K562 (cell line): ENCODE data around the gene SSH3. TPM values are rescaled to one million over a fixed set of nuclear protein-coding genes. Genes with fewer than 3 reads are reported as not detected.

Experiments
- ATF3 ChIP-seq, 2 experiments: fragments of 450-650 bp in 1 of 2; sonication (generic) in 1 of 2; formaldehyde crosslinking in 1 of 2; IDR thresholded peaks in 1 of 2; conservative IDR thresholded peaks in 1 of 2; 2 replicates each; pipeline versions ENCODE4 v1.6.1 to v1.8.1; 2016 to 2023; ENCODE audit warnings: mild to moderate bottlenecking in 2 of 2, moderate library complexity in 2 of 2, inconsistent platforms in 1 of 2, missing genetic modification reagents in 1 of 2
- CLOCK ChIP-seq: fragments of 250-450 bp; sonication (Bioruptor Pico); IDR thresholded peaks from 2 replicates; pipeline ENCODE4 v1.4.0; 2020; ENCODE audit warnings: mild to moderate bottlenecking, moderate library complexity, borderline replicate concordance
- E2F6 ChIP-seq, 2 experiments: IDR thresholded peaks; 2 replicates each; pipeline ENCODE4 v1.6.1; 2011; ENCODE audit warnings: borderline replicate concordance in 1 of 2, control low read depth in 1 of 2, low read depth in 1 of 2, low read length in 1 of 2, mild to moderate bottlenecking in 1 of 2, mixed read lengths in 1 of 2, moderate library complexity in 1 of 2; ENCODE audit not compliant: insufficient read depth in 1 of 2, insufficient read length in 1 of 2, poor library complexity in 1 of 2, severe bottlenecking in 1 of 2; ENCODE audit errors: extremely low read depth in 1 of 2
- FOXP4 ChIP-seq: sonication (generic); formaldehyde crosslinking; IDR thresholded peaks from 2 replicates; pipeline ENCODE4 v1.8.0; 2022; ENCODE audit warnings: mild to moderate bottlenecking, missing genetic modification reagents, borderline replicate concordance
- GABPB1 ChIP-seq: sonication (generic); formaldehyde crosslinking; IDR thresholded peaks from 2 replicates; pipeline ENCODE4 v1.8.0; 2022; ENCODE audit warnings: mild to moderate bottlenecking, missing genetic modification reagents
- SIN3B ChIP-seq: fragments of 450-650 bp; IDR thresholded peaks from 2 replicates; pipeline ENCODE4 v1.6.1; 2017; ENCODE audit warnings: low read depth, mild to moderate bottlenecking, moderate library complexity
- SOX6 ChIP-seq: fragments of 450-650 bp; IDR thresholded peaks from 2 replicates; pipeline ENCODE4 v1.6.1; 2014; ENCODE audit warnings: mild to moderate bottlenecking
- XRCC5 ChIP-seq: fragments of 200-400 bp; formaldehyde crosslinking; IDR thresholded peaks from 2 replicates; pipeline ENCODE4 v1.6.1; 2017; ENCODE audit warnings: low read depth, mild to moderate bottlenecking, low read length
- ZNF263 ChIP-seq: sonication (generic); formaldehyde crosslinking; IDR thresholded peaks from 2 replicates; pipeline ENCODE4 v1.8.0; 2022; ENCODE audit warnings: mild to moderate bottlenecking, missing genetic modification reagents, borderline replicate concordance
- ZSCAN32 ChIP-seq: fragments of 450-650 bp; formaldehyde crosslinking; IDR thresholded peaks from 2 replicates; pipeline ENCODE4 v1.4.0; 2020; ENCODE audit warnings: mild to moderate bottlenecking, moderate library complexity
- polyA plus RNA-seq, 8 experiments: library from polyadenylated mRNA; depleted of rRNA in 4 of 8; stranded (reverse) in 5 of 8; unstranded in 3 of 8; fragments of >200 nt; fragmentation: Nextera tagmentation in 2 of 8; fragmentation: Illumina TruSeq in 1 of 8; extraction: Ambion mirVana in 2 of 8; extraction: Trizol in 1 of 8; gene quantifications; 2 replicates each; pipeline versions ENCODE4 v1.2.1 to v1.2.3, GENCODE V29; 2011 to 2014; ENCODE audit warnings: inconsistent platforms in 1 of 8, missing spikeins in 1 of 8
- total RNA-seq, 7 experiments: library from RNA; depleted of rRNA in 6 of 7; stranded (reverse); fragments of >200 nt in 6 of 7; fragmentation: Illumina TruSeq in 2 of 7; extraction: Trizol in 2 of 7; gene quantifications; 2 replicates each; pipeline versions ENCODE4 v1.2.1 to v1.2.3, GENCODE V29; 2011 to 2021; ENCODE audit warnings: low replicate concordance in 1 of 7
- TF ChIP-seq, protein P1 (sequence below): sonication (generic); formaldehyde crosslinking; IDR thresholded peaks from 2 replicates; pipeline ENCODE4 v1.8.0; 2023; ENCODE audit warnings: mild to moderate bottlenecking, missing genetic modification reagents

Gene SSH3
- total and polyA plus RNA-seq, 9 of the 15 experiments (the other 6 are each of a cell fraction or from before 2014, with no cell fraction given), result 0.07 to 1.0 (median 0.24) TPM; not detected in 3

DNA sequence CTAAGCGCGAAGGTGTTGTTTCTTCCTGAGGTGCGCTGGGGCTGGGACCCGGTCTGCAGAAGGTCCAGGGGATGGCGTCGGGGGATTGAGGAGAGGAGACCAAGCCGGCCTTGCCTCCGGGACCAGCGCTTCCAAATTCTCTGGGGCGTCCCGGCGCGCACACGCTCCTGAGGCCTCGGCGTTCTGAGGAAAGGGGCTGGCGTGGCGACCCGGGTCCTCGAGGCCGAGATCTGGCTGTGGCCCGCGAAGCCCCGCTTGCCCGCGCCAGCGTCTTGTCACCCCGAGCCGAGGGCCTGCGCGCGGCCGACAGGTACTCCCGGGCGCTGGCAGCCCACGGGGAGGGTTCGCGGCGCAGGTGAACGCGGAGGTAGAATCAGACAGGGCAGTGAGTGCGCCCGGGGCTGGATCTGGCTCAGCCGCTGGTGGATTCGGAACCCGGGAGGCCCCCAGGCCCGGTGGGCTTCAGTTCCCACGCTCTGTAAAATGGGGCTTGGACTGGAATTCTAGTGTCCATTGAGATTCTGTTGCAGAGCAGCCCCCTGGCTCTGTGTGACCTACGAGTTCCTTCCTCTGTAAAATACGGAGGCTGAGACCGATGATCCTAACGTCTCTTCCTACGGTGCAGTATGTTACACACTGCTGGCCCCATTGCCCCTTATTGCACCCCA, 14.7 kb downstream of the SSH3 start (continued):
- TF ChIP-seq E2F6 (IDR thresholded peaks at IDR 0.05; ENCODE audit: borderline replicate concordance in 1 of 2, extremely low read depth in 1 of 2, insufficient read depth in 1 of 2, insufficient read length in 1 of 2, low read depth in 1 of 2, low read length in 1 of 2, poor library complexity in 1 of 2, severe bottlenecking in 1 of 2), result peak; percentile 13 to 49
- no peak for TF ChIP-seq CLOCK
- TF ChIP-seq SOX6, result no peak
- TF ChIP-seq GABPB1, result 0 out of 2 replicates have a peak, but pooled peaks have one; percentile 4
- peak; percentile 57; the same call in 1 of the 2 replicates for TF ChIP-seq ZNF263 (CRISPR knock-in tag)
- TF ChIP-seq, protein P1, sequence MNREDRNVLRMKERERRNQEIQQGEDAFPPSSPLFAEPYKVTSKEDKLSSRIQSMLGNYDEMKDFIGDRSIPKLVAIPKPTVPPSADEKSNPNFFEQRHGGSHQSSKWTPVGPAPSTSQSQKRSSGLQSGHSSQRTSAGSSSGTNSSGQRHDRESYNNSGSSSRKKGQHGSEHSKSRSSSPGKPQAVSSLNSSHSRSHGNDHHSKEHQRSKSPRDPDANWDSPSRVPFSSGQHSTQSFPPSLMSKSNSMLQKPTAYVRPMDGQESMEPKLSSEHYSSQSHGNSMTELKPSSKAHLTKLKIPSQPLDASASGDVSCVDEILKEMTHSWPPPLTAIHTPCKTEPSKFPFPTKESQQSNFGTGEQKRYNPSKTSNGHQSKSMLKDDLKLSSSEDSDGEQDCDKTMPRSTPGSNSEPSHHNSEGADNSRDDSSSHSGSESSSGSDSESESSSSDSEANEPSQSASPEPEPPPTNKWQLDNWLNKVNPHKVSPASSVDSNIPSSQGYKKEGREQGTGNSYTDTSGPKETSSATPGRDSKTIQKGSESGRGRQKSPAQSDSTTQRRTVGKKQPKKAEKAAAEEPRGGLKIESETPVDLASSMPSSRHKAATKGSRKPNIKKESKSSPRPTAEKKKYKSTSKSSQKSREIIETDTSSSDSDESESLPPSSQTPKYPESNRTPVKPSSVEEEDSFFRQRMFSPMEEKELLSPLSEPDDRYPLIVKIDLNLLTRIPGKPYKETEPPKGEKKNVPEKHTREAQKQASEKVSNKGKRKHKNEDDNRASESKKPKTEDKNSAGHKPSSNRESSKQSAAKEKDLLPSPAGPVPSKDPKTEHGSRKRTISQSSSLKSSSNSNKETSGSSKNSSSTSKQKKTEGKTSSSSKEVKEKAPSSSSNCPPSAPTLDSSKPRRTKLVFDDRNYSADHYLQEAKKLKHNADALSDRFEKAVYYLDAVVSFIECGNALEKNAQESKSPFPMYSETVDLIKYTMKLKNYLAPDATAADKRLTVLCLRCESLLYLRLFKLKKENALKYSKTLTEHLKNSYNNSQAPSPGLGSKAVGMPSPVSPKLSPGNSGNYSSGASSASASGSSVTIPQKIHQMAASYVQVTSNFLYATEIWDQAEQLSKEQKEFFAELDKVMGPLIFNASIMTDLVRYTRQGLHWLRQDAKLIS (CRISPR knock-in tag), result peak; percentile 73; the same call in 1 of the 2 replicates
- no peak for TF ChIP-seq ZSCAN32 (CRISPR knock-in tag)
- TF ChIP-seq ATF3 (IDR thresholded peaks at IDR 0.05), result no peak
- TF ChIP-seq ATF3 (CRISPR knock-in tag; conservative IDR thresholded peaks at IDR 0.05), result 0 out of 2 replicates have a peak, but pooled peaks have one; percentile 30
- TF ChIP-seq SIN3B, result peak; percentile 25; the same call in 1 of the 2 replicates
- TF ChIP-seq XRCC5, result 0 out of 2 replicates have a peak, but pooled peaks have one; percentile 1
- 0 out of 2 replicates have a peak, but pooled peaks have one; percentile 69 for TF ChIP-seq FOXP4
